CD4-positive, alpha-beta T cell treated with Interleukin-15 for 1 hour (primary cell): ENCODE measurements around the gene TMPRSS13.
"Not testable (repeated sequence)": the region's sequence is repeated elsewhere in the genome, so short reads cannot be mapped to it uniquely, and the experiment has no call there.

Experiments used
- DNase-seq: peaks from one replicate; pipeline ENCODE4 v3.0.0-alpha.2; 2020

Gene TMPRSS13

GRCh38 chr11:117950301-117950700 lies 21.1 kb upstream of the TMPRSS13 start:
- DNase-seq: peak; percentile 68

- no peak for DNase-seq
Measured at GRCh38 chr11:117949062-117949461, 19.9 kb upstream of the TMPRSS13 start.

GRCh38 chr11:117948466-117948865 lies 19.3 kb upstream of the TMPRSS13 start:
- not testable (repeated sequence) for DNase-seq

GRCh38 chr11:117947751-117948150 lies 18.5 kb upstream of the TMPRSS13 start:
- not testable (repeated sequence) for DNase-seq

- peak; percentile 80 for DNase-seq
Measured at GRCh38 chr11:117946842-117947526, 17.8 kb upstream of the TMPRSS13 start.

GRCh38 chr11:117946156-117946841 lies 17.1 kb upstream of the TMPRSS13 start:
- DNase-seq: no peak

GRCh38 chr11:117945047-117945810 lies 16.0 kb upstream of the TMPRSS13 start:
- DNase-seq: no peak

GRCh38 chr11:117944554-117944953 lies 15.4 kb upstream of the TMPRSS13 start:
- no peak for DNase-seq

- DNase-seq: no peak
Measured at GRCh38 chr11:117941976-117942654, 12.9 kb upstream of the TMPRSS13 start.

GRCh38 chr11:117941163-117941707 lies 12.0 kb upstream of the TMPRSS13 start:
- DNase-seq: no peak

- no peak for DNase-seq
Measured at GRCh38 chr11:117940736-117941135, 11.5 kb upstream of the TMPRSS13 start.

- DNase-seq: no peak
Measured at GRCh38 chr11:117936973-117937372, 7.8 kb upstream of the TMPRSS13 start.

- no peak for DNase-seq
Measured at GRCh38 chr11:117934526-117935307, 5.5 kb upstream of the TMPRSS13 start.

- DNase-seq: no peak
Measured at GRCh38 chr11:117933930-117934329, 4.7 kb upstream of the TMPRSS13 start.

GRCh38 chr11:117933475-117933874 lies 4.3 kb upstream of the TMPRSS13 start:
- no peak for DNase-seq

- DNase-seq: no peak
Measured at GRCh38 chr11:117932947-117933346, 3.7 kb upstream of the TMPRSS13 start.

GRCh38 chr11:117932426-117932825 lies 3.2 kb upstream of the TMPRSS13 start:
- no peak for DNase-seq

- no peak for DNase-seq
Measured at GRCh38 chr11:117931971-117932370, 2.8 kb upstream of the TMPRSS13 start.

GRCh38 chr11:117931331-117931950 lies 2.2 kb upstream of the TMPRSS13 start:
- DNase-seq: no peak

- DNase-seq: no peak
Measured at GRCh38 chr11:117930668-117931330, 1.6 kb upstream of the TMPRSS13 start.
